Measurements from ENCODE around the gene PCLO. TPM values are rescaled to one million over a fixed set of nuclear protein-coding genes. Genes with fewer than 3 reads are reported as not detected.

The PCLO gene
- total and polyA plus RNA-seq, 9 of the 15 experiments (the other 6 are each of a cell fraction or from before 2014, with no cell fraction given), result under 0.01 to 0.01 TPM; not detected in 7

- Histone ChIP-seq H3K27me3 (ENCODE audit: control insufficient read depth in 2 of 2, insufficient read depth in 2 of 2, low read length in 2 of 2) (no peaks in the 10 kb centered on the region), H2AFZ (ENCODE audit: low read depth, low read length) (no peak overlapping the region), H3K9me1 (ENCODE audit: control insufficient read depth, insufficient read depth, low read length) (no peaks in the 10 kb centered on the region), H3K9ac (ENCODE audit: insufficient read depth in 1 of 2, low read depth in 2 of 2, low read length in 2 of 2) (no peak overlapping the region), H3K4me3 (no peak overlapping the region), H3K79me2 (ENCODE audit: control insufficient read depth, insufficient read depth, low read length) (no peaks in the 10 kb centered on the region), H3K27ac (ENCODE audit: extremely low read depth, low read depth, low read length) (no peak overlapping the region), H3K9me3 (replicated peaks; ENCODE audit: control insufficient read depth, insufficient read depth, low read depth, low read length) (no peaks in the 10 kb centered on the region), H3K36me3 (ENCODE audit: control insufficient read depth, insufficient read depth, low read length) (no peaks in the 10 kb centered on the region), H3K4me1 (replicated peaks in 1 of 2; ENCODE audit: control insufficient read depth in 2 of 2, insufficient read depth in 2 of 2, low read length in 2 of 2) (no peaks in the 10 kb centered on the region), H4K20me1 (replicated peaks; ENCODE audit: control insufficient read depth, insufficient read depth, low read length) (no peaks in the 10 kb centered on the region), H3K4me2 (ENCODE audit: insufficient read depth, low read length) (no peak overlapping the region)
- FAIRE-seq, result no peak
- 2% methylated on average over 2 of the region's 2 CpGs for WGBS (ENCODE audit: insufficient coverage, low coverage, missing lambda C conversion rate)
- CTCF ChIA-PET (ENCODE audit: low intra/inter-chr PET ratio), result no interaction called here
- no peak for DNase-seq (ENCODE audit: extremely low read depth in 1 of 4, low spot score in 3 of 4)
- ATAC-seq, result no peak
- BruUV-seq (replicated peaks), result no TSS peak
- in situ Hi-C loops (cut with MboI), result no loop called here
- POLR2A ChIA-PET, result no interaction called here
- intact Hi-C loops (cut with micrococcal nuclease), result no loop called here
- TF ChIP-seq CBX3 (IDR thresholded peaks at IDR 0.05; ENCODE audit: borderline replicate concordance in 1 of 2, low read length in 2 of 2) (no peak), TRIM28 (IDR thresholded peaks at IDR 0.05) (no peak), ELK1 (CRISPR knock-in tag; IDR thresholded peaks at IDR 0.05) (no peak), HOXB6 (CRISPR knock-in tag; IDR thresholded peaks at IDR 0.05; ENCODE audit: borderline replicate concordance) (no peak), ZNF282 (CRISPR knock-in tag; IDR thresholded peaks at IDR 0.05) (no peak), TEAD1 (CRISPR knock-in tag; IDR thresholded peaks at IDR 0.05) (no peak), MTA3 (IDR thresholded peaks at IDR 0.05; ENCODE audit: borderline replicate concordance) (no peak), ZNF444 (CRISPR knock-in tag; IDR thresholded peaks at IDR 0.05) (no peak), LEF1 (IDR thresholded peaks at IDR 0.05) (no peak), ZNF717 (CRISPR knock-in tag; IDR thresholded peaks at IDR 0.05) (no peak), CHD7 (IDR thresholded peaks at IDR 0.05; ENCODE audit: low read depth, low read length) (no peak), ZC3H4 (CRISPR knock-in tag; IDR thresholded peaks at IDR 0.05; ENCODE audit: borderline replicate concordance) (no peak)
Observed at GRCh38 chr7:83096065-83096580, 66.6 kb downstream of the PCLO start.
